IPS-NIHi7 (cell line): Measurements from ENCODE around the gene MOB3C.
"Not testable (repeated sequence)": the region's sequence is repeated elsewhere in the genome, so short reads cannot be mapped to it uniquely, and the experiment has no call there.

Experiments used
- DNase-seq: peaks from one replicate; pipeline ENCODE4 v3.0.0; 2012; ENCODE audit warnings: mixed read lengths; ENCODE audit errors: extremely low spot score

The MOB3C gene

GRCh38 chr1:46616277-46617107 is at the start of gene MOB3C:
MOB3C (minus strand) TSS chr1:46616811; CDS start chr1:46613321, 3,490 bp downstream.
- peak; percentile 71 for DNase-seq

GRCh38 chr1:46665983-46666382 is 49.4 kb upstream of the MOB3C start:
- no peak for DNase-seq

GRCh38 chr1:46662919-46663318 is 46.3 kb upstream of the MOB3C start:
- not testable (repeated sequence) for DNase-seq

- DNase-seq = not testable (repeated sequence)
Measured at GRCh38 chr1:46660116-46660515, 43.5 kb upstream of the MOB3C start.

- no peak for DNase-seq
Measured at GRCh38 chr1:46659307-46659870, 42.8 kb upstream of the MOB3C start.

- no peak for DNase-seq
Measured at GRCh38 chr1:46657775-46658174, 41.2 kb upstream of the MOB3C start.

- DNase-seq = no peak
Measured at GRCh38 chr1:46656643-46657042, 40.0 kb upstream of the MOB3C start.

GRCh38 chr1:46655848-46656247 is 39.2 kb upstream of the MOB3C start:
- DNase-seq = no peak

- not testable (repeated sequence) for DNase-seq
Measured at GRCh38 chr1:46654698-46655097, 38.1 kb upstream of the MOB3C start.

- no peak for DNase-seq
Measured at GRCh38 chr1:46654012-46654411, 37.4 kb upstream of the MOB3C start.

- DNase-seq = no peak
Measured at GRCh38 chr1:46653405-46653958, 36.9 kb upstream of the MOB3C start.

GRCh38 chr1:46652321-46653100 is 35.9 kb upstream of the MOB3C start:
- no peak for DNase-seq

- not testable (repeated sequence) for DNase-seq
Measured at GRCh38 chr1:46651152-46651551, 34.5 kb upstream of the MOB3C start.

- DNase-seq = no peak
Measured at GRCh38 chr1:46650491-46650890, 33.9 kb upstream of the MOB3C start.

- DNase-seq = no peak
Measured at GRCh38 chr1:46649764-46650163, 33.2 kb upstream of the MOB3C start.

GRCh38 chr1:46647611-46648010 is 31.0 kb upstream of the MOB3C start:
- no peak for DNase-seq

- no peak for DNase-seq
Measured at GRCh38 chr1:46646844-46647243, 30.2 kb upstream of the MOB3C start.

- DNase-seq = no peak
Measured at GRCh38 chr1:46646331-46646730, 29.7 kb upstream of the MOB3C start.

- DNase-seq = no peak
Measured at GRCh38 chr1:46645815-46646214, 29.2 kb upstream of the MOB3C start.

GRCh38 chr1:46643368-46643775 is 26.8 kb upstream of the MOB3C start:
- DNase-seq = no peak

- no peak for DNase-seq
Measured at GRCh38 chr1:46642115-46642680, 25.6 kb upstream of the MOB3C start.

- no peak for DNase-seq
Measured at GRCh38 chr1:46639547-46639946, 22.9 kb upstream of the MOB3C start.
